GM19238 (cell line): ENCODE measurements around the gene ALG3.

Experiments
- DNase-seq: peaks from one replicate; pipeline ENCODE4 v3.0.0; 2011; ENCODE audit warnings: low spot score; ENCODE audit not compliant: insufficient read length

Gene ALG3

DNA sequence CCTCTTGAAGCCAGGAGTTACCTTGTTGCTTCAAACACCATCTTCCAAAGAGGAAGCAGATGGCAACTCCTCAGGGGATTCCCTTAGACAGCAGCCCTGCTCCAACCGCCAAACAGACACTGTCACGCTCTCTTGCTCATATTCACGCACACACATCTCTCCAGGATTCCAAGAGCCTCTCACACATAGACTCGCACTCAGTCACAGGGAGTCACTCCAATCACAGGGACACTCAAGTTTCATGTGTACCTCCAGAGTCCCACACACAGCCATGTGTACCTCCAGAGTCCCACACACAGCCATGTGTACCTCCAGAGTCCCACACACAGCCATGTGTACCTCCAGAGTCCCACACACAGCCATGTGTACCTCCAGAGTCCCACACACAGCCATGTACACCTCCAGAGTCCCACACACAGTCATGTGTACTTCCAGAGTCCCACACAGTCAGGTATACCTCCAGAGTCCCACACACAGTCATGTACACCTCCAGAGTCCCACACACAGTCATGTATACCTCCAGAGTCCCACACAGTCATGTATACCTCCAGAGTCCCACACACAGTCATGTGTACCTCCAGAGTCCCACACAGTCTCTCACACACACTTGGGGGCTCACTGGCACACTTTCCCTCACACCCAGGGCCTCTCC lies 13.3 kb downstream of the ALG3 start:
- no peak for DNase-seq

DNA sequence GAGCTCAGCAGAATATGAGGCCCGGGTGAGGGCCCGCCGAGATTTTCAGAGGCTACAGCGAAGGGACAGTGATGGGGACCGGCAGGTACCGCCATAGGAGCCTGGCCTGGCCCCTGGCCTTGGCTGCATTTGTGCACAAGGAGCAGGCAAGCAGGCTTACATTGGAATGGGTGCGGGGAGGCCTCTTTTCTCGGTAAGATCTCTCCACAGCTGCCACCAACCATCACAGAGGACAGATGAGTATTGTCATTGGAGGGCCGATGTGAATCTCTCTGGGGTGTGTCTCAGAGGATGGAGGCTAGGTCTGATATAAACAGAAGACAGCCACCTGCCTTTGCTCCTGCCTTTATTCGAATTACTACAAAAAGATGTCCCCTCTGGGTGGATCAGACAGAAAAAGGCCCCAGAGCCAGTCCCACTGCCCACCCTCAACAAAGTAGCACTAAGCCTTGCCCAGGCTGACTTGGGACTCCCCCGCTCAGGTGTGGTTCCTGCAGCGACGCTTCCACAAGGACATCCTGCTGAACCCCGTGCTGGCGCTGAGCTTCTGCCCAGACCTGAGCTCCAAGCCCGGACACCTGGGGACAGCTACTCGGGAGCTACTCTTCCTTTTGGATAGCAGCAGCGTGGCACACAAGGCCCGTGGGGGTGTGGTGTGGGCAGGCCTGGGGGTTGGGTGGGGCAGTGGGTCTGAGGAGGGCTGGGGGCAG lies 13.9 kb downstream of the ALG3 start:
- DNase-seq: no peak

- DNase-seq: no peak
These were observed 14.5 kb downstream of the ALG3 start for GRCh38 chr3:184234224-184234623.

DNA sequence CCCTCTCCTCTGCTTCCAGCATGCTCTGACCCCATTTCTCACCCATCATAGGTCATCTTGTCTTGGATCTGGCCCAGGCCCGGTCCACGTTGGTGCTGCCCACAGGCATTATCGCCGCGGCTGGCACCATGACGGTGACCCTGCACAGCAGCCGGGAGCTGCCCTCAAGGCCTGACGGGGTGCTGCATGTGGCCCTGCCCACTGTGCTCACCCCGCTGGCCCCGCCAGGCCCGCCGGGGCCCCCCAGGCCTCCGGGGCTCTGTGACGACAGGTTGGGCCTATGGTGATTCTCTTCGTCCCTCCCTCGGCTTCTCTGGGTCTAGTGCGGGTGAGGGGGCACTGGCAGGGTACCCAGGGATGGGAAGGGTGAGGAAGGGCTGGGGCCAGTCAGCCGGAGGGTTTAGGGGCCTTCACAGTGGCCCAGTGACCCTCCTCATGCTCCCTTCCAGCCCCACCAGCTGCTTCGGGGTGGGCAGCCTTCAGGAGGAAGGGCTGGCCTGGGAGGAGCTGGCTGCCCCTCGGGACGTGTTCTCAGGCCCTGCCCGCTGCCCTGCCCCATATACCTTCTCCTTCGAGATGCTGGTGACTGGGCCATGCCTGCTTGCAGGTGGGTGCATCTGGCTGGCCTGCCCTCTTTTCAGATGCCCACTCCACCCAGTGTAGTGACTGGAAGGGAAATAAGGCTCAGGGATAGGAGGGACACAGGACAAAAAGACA lies 15.5 kb downstream of the ALG3 start:
- no peak for DNase-seq

DNA sequence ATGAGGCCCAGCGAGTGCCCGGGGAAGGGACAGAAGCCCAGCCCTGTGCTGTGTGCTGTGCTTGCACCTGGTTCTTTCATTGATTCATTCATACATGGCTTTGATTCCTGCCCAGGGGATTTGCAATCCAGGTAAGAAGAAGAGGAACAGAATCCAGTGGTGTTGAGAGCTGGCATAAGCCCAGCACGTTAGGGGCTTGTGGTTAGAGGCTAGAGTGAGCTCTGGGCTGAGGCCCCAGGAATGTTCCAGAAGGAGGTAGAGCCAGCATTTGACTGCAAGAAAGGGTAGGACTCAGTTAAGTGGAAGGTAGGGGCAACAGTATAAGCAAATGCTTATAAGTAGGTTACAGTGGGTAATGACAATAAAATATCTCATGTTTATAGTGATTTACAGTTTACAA lies 17.1 kb downstream of the ALG3 start:
- DNase-seq: no peak

DNA sequence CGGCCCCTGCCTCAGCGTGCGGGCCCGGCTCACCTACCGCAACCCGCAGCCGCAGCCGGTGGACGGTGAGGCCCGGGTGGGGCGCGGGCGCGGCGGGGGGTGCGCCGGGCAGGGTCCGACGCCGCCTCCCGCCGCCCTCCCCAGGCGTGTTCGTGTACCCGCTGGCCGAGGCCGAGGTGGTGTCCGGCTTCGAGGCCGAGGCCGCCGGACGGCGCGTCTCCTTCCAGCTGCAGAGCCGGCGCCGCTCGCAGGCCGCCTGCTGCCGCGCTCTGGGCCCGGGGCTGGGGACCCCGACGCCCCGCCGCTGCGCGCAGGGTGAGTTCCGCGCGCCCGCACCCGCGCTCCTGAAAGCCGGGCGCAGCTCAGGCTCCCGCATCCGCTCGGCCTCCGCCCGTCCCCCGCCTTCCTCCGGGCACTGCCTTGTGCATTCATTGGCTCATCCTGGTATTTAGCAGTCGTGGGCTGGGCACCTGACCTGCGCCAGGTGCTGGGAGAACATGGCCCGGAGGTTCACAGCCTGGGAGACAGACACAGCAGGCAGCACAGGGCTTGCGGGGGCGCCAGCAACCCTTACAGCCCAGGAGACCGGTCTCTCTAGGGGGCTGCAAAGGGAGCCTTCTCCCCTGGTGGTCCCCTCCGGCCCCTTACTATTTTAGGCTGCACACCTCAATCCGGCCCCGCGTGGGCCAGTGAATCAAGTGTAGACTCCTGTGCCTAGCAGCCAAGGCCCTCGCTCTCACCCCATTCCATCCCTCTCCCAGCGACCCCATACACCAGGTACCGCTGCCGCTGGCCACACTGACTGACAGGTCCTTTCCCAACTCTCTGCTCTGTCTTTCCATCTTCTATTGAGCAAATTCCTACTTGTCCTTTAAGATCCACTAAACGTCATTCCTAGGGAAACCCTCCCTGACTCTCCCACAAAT lies 17.9 kb downstream of the ALG3 start:
- no peak for DNase-seq

GRCh38 chr3:184230081-184230602 lies 18.6 kb downstream of the ALG3 start:
- peak; percentile 58 for DNase-seq

DNA sequence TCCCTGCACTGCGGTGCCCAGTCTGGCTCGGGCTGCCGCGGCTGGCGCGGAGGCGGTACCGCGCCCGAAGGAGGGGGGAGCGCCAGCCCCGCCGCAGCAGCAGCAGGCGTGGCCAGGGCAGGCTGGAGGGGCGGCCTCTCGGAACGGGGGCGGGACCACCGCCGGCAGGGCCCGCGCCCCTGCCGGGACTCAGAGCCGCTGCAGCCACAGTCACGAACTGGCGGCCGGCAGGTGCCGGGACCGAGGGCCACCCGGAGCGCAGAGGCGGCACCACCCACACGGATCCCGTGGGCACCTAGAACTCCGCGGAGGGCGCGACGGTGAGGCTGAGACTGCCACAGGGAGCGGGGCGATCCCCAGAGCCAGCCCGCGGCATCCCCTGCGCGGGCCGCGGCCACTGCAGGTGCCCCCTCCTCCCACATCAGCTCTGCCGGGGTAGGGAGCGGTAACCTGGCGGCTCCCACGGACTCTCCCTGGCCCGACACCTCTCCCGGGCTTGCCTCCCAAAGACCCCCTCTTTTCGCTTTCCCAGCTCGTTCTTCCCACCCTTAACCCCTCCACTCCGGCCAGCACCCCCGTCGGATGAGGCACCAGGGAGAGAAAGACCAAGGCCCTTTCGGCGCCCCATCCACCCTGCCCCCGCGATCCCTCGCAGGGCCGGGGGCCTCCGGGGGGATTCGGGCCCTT lies 19.2 kb downstream of the ALG3 start, which contains the start of gene VWA5B2:
TSS of gene VWA5B2 (plus strand) at position 192 of the 687 bp plus-strand sequence. CDS start 944 bp downstream, outside the sequence.
- DNase-seq: peak; percentile 93

- no peak for DNase-seq
These were observed 20.2 kb downstream of the ALG3 start for GRCh38 chr3:184228376-184229137.

DNA sequence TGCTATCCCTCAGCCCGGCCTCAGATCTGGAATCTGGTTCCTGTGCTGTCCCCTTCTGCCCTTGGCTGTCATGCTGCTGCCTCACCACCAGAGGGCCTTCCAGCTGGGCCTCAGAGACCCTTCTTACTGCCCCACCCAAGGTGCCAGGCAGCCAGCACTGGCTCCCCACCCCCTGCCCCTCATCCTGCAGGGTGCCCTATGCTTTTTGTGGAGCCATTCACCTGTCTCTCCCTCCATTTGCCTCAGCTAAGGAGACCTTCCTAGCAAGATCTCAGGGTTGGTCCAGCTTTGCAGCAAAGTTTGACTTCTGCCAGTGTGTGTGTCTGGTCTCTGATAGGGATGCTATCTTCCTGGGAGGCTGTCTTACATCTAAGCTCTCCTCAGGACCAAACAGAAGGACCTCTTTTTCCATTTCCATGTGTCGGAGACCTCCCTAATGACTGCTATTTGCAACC lies 21.3 kb downstream of the ALG3 start:
- DNase-seq: peak; percentile 69

GRCh38 chr3:184223946-184224345 lies 24.8 kb downstream of the ALG3 start:
- no peak for DNase-seq

DNA sequence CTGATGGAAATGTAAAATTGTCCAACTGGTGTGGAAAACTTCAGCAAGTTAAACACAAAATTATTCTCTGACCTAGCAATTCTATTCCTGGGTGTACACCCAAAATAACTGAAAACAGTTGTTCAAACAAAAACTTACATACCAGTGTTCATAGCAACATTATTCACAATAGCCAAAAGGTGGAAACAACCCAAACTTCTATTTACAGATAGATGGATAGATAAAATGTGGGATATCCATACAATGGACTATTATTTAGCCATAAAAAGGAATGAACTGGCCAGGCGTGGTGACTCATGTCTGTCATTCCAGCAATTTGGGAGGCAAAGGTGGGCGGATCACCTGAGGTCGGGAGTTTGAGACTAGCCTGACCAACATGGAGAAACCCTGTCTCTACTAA lies 26.2 kb downstream of the ALG3 start:
- DNase-seq: no peak

- no peak for DNase-seq
These were observed 29.9 kb downstream of the ALG3 start for GRCh38 chr3:184218814-184219213.

- no peak for DNase-seq
These were observed 37.0 kb downstream of the ALG3 start for GRCh38 chr3:184211718-184212117.

- no peak for DNase-seq
These were observed 37.5 kb downstream of the ALG3 start for GRCh38 chr3:184211297-184211696.

- DNase-seq: no peak
These were observed 39.4 kb downstream of the ALG3 start for GRCh38 chr3:184209146-184209923.

DNA sequence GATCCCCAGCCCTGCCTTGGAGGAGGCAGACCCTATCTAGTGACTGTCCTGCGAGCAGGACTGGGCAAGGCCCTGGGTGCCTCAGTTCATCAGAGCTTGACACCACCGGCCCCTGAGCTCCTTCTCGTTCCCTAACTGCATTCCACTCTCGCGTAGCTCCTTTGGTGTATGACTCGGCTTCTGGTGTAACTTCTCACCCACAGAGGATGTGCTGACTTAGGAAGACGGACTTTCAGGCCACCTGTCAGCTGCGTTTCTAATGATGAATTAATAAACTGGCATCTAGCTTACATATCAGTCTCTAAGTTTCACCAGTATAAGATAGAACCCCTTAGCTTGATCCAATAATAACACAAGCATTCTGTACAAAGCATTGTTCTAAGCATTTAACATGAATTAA lies 45.2 kb downstream of the ALG3 start:
- no peak for DNase-seq

DNA sequence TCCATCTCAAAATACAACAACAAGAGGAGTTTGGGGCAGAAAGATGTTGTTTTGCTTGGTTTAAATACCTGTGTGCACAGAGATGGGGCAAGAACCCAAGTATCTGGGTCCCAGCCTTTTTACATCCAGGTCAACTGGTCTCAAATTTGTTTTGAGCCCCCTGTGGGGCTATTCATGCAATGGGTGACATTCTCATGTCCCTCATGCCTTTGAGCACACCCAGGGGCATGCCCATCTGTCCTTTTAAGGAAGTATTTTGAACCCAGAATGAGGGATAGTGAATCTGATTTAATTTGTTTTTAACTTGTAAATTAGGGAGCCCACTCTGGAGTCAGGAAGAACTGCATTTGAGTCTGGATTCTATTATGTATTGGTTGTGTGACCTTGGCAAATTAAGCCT lies 47.9 kb downstream of the ALG3 start:
- DNase-seq: no peak

- DNase-seq: no peak
These were observed 50.3 kb downstream of the ALG3 start for GRCh38 chr3:184198509-184198908.
